Effector memory CD4-positive, alpha-beta T cell (primary cell): ENCODE data around the gene EPHB3.

Experiments used
- DNase-seq, 3 donors: peaks; one replicate each; pipeline ENCODE4 v3.0.0-alpha.2; 2020
- H3K27ac ChIP-seq: 2 replicates; pipeline ENCODE4 v1.7.0; 2013; ENCODE audit warnings: mild to moderate bottlenecking, low read length, moderate library complexity; ENCODE audit not compliant: insufficient read depth, poor library complexity, severe bottlenecking
- H3K27me3 ChIP-seq: replicated peaks from 2 replicates; pipeline ENCODE4 v1.7.0; 2013; ENCODE audit warnings: mild to moderate bottlenecking, low read length; ENCODE audit not compliant: insufficient read depth, control insufficient read depth, poor library complexity, severe bottlenecking
- H3K36me3 ChIP-seq: 2 replicates; pipeline ENCODE4 v1.7.0; 2013; ENCODE audit warnings: mild to moderate bottlenecking, low read length, moderate library complexity; ENCODE audit not compliant: control insufficient read depth, insufficient read depth
- H3K4me1 ChIP-seq: 2 replicates; pipeline ENCODE4 v1.7.0; 2013; ENCODE audit warnings: low read length, mild to moderate bottlenecking; ENCODE audit not compliant: control insufficient read depth, insufficient read depth, poor library complexity, severe bottlenecking
- H3K4me3 ChIP-seq: 2 replicates; pipeline ENCODE4 v1.7.0; 2013; ENCODE audit warnings: low read length, low read depth, mild to moderate bottlenecking; ENCODE audit not compliant: insufficient read depth, poor library complexity, severe bottlenecking
- H3K9me3 ChIP-seq: 2 replicates; pipeline ENCODE4 v1.7.0; 2013; ENCODE audit warnings: mild to moderate bottlenecking, low read length, moderate library complexity; ENCODE audit not compliant: control insufficient read depth

EPHB3 gene

GRCh38 chr3:184570489-184570888, 8.9 kb downstream of the EPHB3 start:
- H3K36me3 ChIP-seq, result no peaks in the 10 kb centered on the region
- no peak for DNase-seq
- no peak overlapping the region for H3K4me3 ChIP-seq
- no peaks in the 10 kb centered on the region for H3K9me3 ChIP-seq
- peaks cover 21% of the 10 kb centered on the region for H3K27me3 ChIP-seq
- peaks cover 15% of the 10 kb centered on the region for H3K4me1 ChIP-seq
- H3K27ac ChIP-seq, result no peak overlapping the region

DNA sequence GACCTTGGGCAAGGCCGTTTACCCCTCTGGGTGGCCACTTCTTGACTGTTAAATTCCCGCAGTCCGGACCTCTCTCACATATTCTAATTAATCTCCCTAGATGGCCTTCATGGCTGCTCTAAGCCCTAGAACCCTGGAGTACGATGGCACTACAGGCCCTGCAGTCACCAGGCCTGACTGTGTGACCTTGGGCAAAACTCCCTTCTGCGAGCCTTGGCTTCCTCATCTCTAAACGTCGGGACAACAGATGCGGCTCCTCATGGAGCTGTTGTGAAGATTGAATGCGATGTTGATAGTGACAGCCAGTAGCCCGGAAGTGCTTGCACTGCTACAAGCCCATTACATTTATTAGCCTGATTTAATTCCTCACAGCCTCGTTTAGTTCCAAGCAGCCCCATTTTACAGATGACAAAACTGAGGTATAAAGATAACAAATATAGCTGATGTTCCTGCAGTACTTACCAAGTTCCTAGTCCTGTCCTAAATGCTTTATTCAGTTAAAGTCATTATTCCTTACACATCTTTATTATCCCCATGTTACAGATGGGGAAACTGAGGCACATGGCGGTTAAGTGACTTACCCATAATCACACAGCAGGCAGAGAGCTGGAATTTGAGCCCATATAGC, 10.3 kb downstream of the EPHB3 start:
- peaks cover 13% of the 10 kb centered on the region for H3K4me1 ChIP-seq
- DNase-seq, result no peak
- H3K9me3 ChIP-seq, result no peaks in the 10 kb centered on the region
- H3K4me3 ChIP-seq, result no peak overlapping the region
- no peaks in the 10 kb centered on the region for H3K36me3 ChIP-seq
- peaks cover 21% of the 10 kb centered on the region for H3K27me3 ChIP-seq
- H3K27ac ChIP-seq, result no peak overlapping the region

DNA sequence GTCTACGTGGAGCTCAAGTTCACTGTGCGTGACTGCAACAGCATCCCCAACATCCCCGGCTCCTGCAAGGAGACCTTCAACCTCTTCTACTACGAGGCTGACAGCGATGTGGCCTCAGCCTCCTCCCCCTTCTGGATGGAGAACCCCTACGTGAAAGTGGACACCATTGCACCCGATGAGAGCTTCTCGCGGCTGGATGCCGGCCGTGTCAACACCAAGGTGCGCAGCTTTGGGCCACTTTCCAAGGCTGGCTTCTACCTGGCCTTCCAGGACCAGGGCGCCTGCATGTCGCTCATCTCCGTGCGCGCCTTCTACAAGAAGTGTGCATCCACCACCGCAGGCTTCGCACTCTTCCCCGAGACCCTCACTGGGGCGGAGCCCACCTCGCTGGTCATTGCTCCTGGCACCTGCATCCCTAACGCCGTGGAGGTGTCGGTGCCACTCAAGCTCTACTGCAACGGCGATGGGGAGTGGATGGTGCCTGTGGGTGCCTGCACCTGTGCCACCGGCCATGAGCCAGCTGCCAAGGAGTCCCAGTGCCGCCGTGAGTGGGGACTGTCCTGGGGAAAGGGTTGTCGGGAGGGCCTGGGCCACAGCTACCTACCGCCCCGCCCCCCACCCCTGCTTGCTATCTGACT, 11.2 kb downstream of the EPHB3 start:
- H3K36me3 ChIP-seq, result no peaks in the 10 kb centered on the region
- no peaks in the 10 kb centered on the region for H3K9me3 ChIP-seq
- DNase-seq, result no peak
- peaks cover 10% of the 10 kb centered on the region for H3K4me1 ChIP-seq
- H3K27ac ChIP-seq, result no peak overlapping the region
- H3K27me3 ChIP-seq, result peaks cover 21% of the 10 kb centered on the region
- no peak overlapping the region for H3K4me3 ChIP-seq

GRCh38 chr3:184574515-184575417, 13.2 kb downstream of the EPHB3 start:
- no peaks in the 10 kb centered on the region for H3K9me3 ChIP-seq
- no peak overlapping the region for H3K4me3 ChIP-seq
- no peak for DNase-seq
- peaks cover 6% of the 10 kb centered on the region for H3K27me3 ChIP-seq
- peaks cover under 1% of the 10 kb centered on the region for H3K4me1 ChIP-seq
- H3K36me3 ChIP-seq, result no peaks in the 10 kb centered on the region
- H3K27ac ChIP-seq, result no peak overlapping the region

DNA sequence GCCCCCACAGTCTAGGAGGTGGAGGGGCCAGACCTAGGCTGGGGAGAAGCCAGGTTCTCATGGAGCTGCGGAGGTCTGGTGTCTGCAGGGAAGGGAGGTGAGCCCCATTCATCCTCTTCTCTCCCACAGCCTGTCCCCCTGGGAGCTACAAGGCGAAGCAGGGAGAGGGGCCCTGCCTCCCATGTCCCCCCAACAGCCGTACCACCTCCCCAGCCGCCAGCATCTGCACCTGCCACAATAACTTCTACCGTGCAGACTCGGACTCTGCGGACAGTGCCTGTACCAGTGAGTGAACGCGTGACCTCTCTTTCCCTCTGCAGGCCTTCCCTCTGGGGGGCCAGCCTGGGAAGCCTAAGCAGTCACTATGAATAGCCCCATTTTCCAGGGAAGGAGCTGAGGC, 14.1 kb downstream of the EPHB3 start:
- Histone ChIP-seq H3K4me1 (no peaks in the 10 kb centered on the region), H3K27me3 (no peaks in the 10 kb centered on the region), H3K36me3 (no peaks in the 10 kb centered on the region), H3K9me3 (no peaks in the 10 kb centered on the region), H3K27ac (no peak overlapping the region), H3K4me3 (no peak overlapping the region)
- no peak for DNase-seq

DNA sequence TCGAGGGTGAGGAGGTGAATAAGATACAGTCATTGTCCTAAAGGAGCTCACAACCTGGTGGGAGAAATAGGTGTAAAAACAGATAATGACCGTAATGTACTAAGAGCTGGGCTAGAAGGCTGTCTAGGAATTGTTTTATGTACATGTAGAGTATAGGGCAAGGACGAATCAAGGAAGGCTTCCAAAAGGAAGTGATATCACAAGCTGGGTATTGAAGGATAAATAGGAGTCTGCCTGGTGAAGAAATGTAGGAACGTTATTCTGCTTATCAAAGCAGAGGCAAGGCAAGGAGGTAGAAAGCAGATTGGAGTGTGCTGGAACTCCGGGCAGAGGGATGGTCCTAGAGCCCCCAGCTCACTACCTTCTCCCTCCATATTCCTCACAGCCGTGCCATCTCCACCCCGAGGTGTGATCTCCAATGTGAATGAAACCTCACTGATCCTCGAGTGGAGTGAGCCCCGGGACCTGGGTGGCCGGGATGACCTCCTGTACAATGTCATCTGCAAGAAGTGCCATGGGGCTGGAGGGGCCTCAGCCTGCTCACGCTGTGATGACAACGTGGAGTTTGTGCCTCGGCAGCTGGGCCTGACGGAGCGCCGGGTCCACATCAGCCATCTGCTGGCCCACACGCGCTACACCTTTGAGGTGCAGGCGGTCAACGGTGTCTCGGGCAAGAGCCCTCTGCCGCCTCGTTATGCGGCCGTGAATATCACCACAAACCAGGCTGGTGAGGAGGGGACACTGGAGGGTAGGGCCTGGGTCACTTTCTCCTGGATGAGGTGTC, 15.1 kb downstream of the EPHB3 start:
- Histone ChIP-seq H3K27me3 (no peaks in the 10 kb centered on the region), H3K4me1 (no peaks in the 10 kb centered on the region), H3K36me3 (no peaks in the 10 kb centered on the region), H3K9me3 (no peaks in the 10 kb centered on the region), H3K27ac (no peak overlapping the region), H3K4me3 (no peak overlapping the region)
- DNase-seq, result no peak

GRCh38 chr3:184577546-184577945, 16.0 kb downstream of the EPHB3 start:
- no peaks in the 10 kb centered on the region for H3K9me3 ChIP-seq
- H3K27ac ChIP-seq, result no peak overlapping the region
- H3K36me3 ChIP-seq, result no peaks in the 10 kb centered on the region
- H3K27me3 ChIP-seq, result no peaks in the 10 kb centered on the region
- no peaks in the 10 kb centered on the region for H3K4me1 ChIP-seq
- no peak overlapping the region for H3K4me3 ChIP-seq
- DNase-seq, result no peak

- H3K36me3 ChIP-seq, result no peaks in the 10 kb centered on the region
- H3K4me3 ChIP-seq, result no peak overlapping the region
- no peak overlapping the region for H3K27ac ChIP-seq
- H3K27me3 ChIP-seq, result peaks cover 3% of the 10 kb centered on the region
- H3K9me3 ChIP-seq, result no peaks in the 10 kb centered on the region
- H3K4me1 ChIP-seq, result peaks cover 3% of the 10 kb centered on the region
- no peak for DNase-seq
Observed at GRCh38 chr3:184578218-184578617, 16.6 kb downstream of the EPHB3 start.

- H3K4me3 ChIP-seq, result no peak overlapping the region
- no peaks in the 10 kb centered on the region for H3K9me3 ChIP-seq
- H3K4me1 ChIP-seq, result peaks cover 4% of the 10 kb centered on the region
- no peaks in the 10 kb centered on the region for H3K36me3 ChIP-seq
- peaks cover 4% of the 10 kb centered on the region for H3K27me3 ChIP-seq
- H3K27ac ChIP-seq, result no peak overlapping the region
- DNase-seq, result no peak
Observed at GRCh38 chr3:184578822-184579221, 17.2 kb downstream of the EPHB3 start.
